ENCODE data around the gene U2SURP.

DNA sequence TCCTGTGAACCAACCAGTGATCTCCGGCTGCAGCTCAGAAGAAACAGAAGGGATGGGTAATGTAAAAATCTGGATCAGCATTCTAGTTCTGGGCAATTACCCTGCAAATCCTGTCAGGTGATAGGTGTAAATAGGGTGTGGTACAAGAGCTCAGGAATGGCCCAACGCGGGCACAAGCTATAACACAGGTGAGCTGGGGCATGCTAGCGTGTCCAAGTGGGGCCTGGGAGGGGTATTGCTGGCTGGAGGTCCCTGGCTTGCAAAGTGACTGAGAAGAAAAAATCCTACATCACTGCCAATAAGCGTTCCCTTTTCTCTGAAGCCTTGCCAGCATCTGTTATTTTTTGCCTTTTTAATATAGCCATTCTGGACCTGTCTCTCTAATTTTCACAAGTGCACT, 108.5 kb downstream of the U2SURP start:
- TF ChIP-seq, protein P1, sequence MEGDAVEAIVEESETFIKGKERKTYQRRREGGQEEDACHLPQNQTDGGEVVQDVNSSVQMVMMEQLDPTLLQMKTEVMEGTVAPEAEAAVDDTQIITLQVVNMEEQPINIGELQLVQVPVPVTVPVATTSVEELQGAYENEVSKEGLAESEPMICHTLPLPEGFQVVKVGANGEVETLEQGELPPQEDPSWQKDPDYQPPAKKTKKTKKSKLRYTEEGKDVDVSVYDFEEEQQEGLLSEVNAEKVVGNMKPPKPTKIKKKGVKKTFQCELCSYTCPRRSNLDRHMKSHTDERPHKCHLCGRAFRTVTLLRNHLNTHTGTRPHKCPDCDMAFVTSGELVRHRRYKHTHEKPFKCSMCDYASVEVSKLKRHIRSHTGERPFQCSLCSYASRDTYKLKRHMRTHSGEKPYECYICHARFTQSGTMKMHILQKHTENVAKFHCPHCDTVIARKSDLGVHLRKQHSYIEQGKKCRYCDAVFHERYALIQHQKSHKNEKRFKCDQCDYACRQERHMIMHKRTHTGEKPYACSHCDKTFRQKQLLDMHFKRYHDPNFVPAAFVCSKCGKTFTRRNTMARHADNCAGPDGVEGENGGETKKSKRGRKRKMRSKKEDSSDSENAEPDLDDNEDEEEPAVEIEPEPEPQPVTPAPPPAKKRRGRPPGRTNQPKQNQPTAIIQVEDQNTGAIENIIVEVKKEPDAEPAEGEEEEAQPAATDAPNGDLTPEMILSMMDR (IDR thresholded peaks at IDR 0.05 in 4 of 5, conservative IDR thresholded peaks at IDR 0.05 in 1 of 5): no peak
- no peak for TF ChIP-seq POLR2A (IDR thresholded peaks at IDR 0.05)
